Inferior parietal cortex (tissue), 1 donor: ENCODE results near the gene HECTD4.

Source experiments
- DNase-seq: peaks from one replicate; pipeline ENCODE4 v3.0.0-alpha.2; 2016; ENCODE audit errors: extremely low spot score

Gene HECTD4

DNA sequence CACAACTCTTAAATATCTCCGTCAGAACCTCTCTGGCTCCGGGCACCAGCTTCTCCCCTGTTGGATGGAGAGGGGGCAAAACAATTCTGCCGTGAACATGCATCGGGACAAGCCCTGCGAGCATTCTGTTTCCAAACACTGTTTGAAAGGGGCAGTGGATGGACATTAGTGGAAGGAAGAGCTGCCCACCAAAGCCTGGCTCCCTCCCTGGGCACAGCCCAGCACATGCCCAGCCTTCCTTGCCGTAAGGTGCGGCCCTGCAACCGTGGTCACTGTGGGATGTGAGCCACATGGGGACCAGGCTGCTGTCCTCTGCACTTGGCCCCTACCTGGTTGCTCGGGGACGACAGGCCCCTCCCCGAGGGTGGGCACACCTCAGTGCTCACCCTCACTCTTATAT, 202.9 kb downstream of the HECTD4 start:
- DNase-seq: no peak

DNA sequence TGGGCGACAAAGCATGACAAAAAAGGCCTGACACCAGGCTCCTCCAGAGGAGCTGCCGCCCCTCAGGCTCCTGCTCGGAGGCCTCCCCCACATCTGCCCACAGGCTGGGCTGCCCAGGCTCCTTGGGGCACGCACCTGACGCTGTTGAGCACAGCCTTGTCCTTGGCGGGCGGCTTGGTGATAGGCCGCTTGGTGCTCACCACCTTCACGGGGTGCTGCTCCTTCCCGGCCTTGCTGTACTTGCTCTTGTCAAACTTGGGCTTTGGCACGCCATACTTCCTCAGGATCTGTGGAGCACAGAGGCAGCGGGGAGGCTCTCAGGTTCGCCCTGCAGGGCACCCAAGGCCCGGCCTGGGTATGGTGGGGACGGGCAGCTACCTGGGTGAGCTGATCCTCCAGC, 203.4 kb downstream of the HECTD4 start:
- no peak for DNase-seq

DNA sequence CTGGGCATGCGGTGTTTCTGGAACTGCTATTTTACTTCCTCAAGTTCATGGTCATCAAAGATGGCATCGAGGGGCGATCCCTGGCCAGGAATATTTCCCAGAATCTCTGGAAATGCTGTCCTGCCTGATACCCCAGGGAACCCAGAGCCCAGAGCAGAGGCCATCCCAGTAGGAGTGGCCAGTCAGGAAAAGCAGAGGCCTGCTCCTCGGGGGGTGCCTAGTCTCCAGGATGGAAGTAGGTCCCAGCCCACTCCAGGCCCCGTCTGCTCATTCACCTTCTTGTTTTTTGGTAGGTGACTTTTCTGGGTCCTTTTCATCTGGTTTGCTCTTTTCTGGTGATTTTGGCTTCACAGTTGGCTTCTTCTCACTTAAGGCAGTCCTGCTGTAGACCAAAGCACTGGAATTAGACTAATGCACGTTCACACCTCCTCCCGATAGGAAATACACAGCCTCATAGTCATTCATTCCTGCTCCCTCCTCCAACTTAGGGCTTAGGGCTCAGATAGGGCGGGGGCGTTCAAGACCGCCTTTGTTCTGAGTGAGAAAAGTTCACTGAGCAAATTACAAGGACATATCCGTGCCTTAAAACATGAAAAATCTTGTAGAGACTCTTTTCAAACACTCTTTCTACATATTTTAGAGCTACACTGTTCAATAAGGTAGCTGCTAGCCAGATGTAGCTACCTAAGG, 205.8 kb downstream of the HECTD4 start:
- DNase-seq: no peak

DNA sequence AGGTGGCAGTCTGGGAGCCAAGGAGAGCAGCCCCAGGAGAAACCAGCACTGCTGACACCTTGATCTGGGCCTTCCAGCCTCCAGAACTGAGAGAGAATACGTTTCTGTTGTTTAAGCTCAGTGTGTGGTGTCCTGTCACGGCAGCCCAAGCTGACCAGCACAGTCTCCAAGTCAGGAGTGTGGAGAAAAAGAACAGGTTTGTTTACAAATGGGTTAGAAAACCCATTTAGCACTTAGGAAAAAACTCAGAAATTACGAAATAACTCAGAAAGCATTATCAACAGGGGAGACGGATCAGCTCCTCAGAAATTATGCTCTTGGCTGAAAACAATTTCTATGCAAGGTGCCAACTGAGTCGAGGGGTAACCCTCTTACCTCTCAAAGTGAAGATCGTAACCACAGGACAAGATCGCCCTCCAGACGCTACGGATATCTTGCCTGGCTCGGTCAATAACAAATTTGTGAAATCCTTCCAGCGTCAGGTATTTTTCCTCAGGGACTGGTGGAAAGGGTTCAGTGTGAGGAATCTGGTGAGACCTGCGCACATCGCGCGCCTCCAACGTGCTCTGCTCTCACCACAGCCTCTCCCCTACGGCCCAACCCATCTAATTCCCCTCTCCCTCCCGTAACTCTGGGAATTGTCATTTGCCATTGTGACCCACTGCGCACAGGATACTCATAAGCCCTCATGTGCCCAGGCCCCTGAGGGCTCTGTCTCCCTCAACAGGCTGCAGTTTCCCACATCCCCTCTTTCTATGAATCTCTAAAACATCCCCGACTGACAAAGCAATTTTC, 206.7 kb downstream of the HECTD4 start:
- DNase-seq: no peak

DNA sequence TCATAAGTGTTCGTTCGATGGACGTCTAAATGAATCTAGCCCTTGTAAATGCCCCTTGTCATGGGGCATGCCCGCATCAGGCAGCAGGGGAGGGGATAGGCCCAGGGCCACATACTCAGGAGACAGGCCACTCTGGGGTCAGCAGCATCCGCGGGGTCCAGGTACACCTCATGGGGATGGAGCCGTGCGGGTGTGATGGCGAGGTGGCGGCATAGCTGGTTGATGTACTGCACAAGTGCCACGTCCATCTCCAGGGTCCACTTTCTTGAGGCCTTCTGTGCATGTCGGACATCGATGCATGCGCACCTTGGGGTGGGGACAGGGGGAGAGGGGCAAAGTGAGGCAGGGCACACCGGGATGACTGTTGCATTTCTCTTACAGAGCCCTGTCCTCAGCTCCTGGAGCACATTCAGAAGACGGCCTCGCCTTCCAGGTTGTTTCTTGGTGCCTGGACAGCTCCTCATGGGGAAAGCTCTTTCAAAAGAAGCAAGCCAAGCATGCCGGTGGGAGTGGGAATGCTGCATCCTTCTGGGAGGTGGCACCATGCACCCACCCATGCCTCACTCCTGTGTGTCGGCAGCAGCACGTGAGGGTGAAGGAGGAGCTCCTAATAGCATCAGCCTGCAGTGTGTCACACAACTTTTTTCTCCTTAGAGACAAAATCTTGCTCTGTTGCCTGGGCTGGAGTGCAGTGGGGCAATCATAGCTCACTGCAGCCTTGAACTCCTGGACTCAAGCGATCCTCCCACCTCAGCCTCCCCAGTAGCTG, 209.5 kb downstream of the HECTD4 start:
- DNase-seq: no peak

DNA sequence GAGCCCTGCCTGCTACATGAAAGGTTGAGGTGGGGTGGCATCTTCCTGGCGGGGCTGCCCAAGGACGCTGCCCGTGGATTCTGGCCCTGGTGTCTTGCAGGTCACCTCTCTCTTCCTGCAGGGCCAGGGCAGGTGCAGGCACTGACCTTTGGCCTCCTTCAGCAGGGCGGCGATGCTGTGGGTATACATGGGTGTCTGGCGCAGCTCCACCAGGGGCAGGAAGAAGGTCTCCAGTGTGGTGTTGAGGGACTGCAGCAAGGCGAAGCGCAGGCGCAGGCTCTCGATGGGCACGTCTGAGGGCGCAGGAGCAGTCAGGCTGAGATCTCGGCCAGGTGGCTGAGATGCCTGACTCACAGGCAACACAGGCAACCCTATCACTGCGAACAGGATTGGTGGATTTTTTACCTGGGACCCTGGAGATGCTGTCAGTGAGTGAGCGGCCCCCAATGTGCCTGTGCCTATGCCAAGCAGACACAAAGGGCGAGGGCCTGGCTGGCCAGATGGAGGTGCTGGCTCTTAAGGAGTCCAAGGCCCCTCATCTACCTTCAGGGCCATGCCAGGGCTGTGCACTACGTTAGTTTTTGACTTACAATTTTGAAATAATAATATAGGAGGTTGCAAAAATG, 211.1 kb downstream of the HECTD4 start:
- no peak for DNase-seq

DNA sequence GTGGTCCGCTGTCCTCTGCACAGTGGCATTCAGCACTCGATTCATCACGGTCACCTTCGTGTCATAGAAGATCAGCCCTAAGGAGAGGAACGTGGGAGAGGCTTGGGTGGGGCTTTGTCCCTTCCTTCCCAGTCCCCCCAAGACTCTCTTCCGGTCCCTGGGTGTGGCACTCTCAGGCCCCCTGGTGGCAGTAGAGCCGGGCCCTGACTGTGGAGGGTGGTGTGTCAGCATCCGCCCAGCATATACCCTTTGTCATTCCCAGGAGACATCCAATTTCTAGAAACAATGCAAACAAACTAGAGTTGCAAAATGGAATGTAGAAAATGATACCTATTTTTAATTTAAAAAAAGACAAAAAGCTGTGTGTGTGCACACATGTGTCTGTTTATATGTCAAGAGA, 211.9 kb downstream of the HECTD4 start:
- DNase-seq: no peak

DNA sequence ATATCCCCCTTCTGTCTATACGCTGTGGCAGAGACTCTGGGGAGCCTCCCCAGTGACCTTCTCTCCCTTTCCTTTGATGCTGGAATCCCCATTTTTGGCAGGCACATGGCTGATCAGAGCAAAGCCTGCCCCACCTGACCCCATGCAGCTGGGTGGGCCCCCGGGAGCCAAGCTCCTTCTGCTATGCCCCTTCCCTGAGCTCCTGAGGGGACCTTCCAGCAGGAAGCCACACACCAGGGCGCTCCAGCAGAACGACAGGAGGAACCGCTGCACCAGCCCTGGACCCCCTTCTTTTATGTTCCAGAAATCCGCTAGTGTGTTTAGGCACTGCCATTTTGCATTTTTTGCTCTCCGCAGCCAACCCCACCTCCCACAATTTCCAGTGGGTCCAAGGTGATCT, 212.3 kb downstream of the HECTD4 start:
- no peak for DNase-seq

DNA sequence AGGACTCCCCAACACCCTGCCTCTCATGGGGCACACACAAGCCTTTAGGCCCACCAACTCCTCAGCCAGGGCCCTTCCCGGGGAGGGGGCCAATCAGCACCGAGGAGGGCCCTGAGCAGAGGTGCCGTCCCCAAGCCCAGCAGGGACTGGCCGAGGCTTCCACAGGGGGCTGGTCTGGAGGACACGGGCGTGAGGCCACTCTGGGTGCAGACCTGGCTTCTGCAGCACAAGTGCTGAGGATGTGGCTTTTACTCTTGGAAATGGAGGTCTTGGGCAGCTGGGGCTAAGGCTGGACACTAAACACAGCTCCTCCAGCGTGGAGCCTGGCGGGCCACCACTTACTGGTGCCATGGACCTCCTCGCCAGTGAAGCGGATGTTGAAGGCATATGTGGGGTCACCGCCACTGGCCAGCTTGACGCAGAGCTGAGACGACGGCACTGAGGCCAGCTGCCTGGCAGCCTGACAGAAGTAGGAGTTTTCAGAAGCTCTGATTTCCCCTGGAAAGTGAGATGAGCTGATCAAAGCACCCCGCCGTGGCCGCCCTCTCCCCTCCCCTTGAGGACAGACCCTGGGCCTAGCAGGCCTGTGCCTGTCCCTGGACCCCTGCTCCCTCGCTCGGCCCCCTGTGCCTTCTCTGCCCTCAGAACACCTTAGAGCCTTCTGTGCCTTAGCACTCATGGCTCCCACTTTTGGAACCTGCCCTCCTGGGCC, 212.9 kb downstream of the HECTD4 start:
- DNase-seq: no peak

DNA sequence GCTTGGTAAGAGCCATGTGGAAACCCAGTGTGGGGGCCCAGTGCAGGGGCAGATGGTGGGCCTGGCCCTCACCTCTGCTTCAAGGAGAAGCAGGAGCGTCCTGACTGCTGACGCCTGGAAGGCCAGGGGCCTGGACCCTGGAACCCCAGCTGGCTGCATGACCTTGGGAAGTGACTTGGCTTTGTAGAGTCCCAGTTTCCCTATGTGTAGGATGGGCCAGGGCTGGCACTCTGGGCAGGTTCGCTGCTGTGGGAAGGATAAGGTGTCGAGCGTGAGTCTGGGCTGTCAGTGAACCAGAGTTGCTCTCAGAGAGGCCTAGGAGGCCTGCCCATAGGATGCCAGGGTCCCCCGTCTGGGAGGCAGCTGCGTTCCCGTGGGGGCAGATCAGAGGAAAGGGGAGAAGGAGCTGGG, 213.7 kb downstream of the HECTD4 start:
- DNase-seq: no peak

DNA sequence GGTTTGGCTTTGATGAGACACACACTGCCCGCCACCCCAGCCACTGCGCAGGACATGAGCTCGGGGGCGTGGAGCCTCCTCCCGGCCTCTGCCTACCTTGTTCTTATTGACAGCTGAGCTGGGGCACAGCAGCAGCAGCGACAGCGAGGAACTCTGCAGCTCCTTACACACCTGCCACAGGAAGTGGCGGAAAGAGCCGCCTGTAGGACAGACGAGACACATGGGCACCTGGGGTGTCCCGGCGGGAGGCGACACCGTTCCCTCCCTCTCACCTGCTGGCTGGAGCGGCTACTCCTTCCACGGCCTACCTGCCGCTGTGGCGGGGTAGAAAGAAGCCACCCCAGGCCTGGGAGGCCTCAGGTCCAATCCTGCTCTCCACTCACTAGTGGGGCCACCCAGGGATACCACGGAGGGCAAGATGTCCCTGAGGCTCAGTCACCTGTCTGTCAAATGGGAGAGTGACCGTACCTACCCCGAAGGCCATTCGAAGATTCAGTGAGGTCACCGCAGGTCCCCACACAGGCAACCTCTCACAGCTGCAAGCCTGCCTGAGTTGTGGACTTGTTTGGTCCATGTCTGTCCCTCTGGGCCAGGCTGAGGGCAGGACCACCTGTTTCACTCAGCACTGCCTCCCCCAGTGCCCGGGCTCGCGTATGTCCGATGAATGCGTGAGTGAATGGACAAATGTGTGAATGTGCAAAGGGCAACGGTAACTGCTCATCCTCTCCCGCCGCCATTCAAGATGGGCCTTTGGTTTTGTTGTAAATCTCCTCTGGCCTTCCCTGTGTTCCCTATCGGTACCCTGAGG, 214.3 kb downstream of the HECTD4 start:
- DNase-seq: no peak

DNA sequence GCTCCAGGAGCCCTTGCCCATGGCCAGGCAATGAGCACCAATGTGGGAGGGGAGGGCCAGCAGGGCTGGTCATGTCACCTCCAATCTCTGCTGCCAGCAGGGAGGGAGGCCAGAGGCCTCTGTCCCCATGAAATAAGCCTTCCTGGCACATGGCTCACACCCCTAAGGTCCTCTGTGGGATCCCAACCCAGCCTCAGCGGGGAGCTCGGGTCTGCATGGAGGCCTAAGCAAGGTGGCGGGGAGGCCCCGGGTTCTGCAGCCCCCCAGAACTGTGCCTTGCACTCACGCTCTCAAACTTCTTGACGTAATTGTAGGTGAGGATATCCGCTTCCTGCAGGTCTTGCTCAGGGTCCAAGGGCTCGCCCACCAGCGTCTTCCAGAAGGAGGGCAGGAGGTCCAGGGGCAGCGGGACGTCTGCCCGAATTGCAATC, 215.2 kb downstream of the HECTD4 start:
- DNase-seq: no peak

DNA sequence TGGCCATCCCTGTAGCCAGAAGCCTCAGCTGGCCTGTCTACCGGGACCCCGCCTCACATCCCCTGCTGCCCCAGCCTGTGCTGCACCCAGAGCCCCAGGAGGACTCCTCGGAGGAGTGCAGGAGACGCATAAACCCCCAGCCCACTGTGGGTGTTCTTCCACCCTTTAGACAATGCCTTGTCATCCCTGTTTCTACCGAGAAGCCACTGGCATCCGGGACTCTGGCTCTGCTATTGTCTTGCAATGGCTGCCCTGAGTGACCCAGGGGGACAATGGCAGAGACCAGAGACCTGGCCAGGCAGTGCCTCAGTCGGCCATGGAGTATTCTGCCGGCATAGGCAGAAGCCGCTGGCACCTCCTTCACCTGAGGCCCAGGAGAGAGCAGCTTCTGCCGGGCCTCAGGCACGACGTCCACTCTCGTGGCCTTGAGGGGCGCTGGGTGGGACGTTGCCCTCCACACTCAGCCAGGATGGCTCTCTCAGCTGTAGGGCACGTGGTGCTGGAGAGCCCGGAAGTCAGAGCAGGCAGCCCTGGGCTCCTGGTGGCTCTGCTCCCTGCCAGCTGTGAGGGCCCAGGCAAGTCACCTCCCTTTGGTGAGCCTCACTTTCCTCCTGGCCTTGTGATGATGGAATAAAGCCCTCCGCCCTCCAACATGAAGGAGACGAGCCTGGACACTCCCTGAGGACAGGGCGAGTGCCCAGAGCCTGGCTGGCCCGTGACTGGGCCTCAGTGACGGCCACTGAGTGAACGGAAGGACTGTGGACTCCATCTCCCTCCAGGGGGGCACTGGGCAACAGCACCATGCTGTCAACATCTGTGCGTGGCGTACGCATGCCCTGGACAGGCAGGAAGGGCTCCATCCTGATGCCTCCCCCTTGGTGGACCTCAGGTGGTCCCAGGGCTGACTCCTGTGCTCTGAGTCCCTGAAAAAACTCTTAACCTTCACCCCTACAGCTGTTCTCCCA, 215.9 kb downstream of the HECTD4 start:
- no peak for DNase-seq

DNA sequence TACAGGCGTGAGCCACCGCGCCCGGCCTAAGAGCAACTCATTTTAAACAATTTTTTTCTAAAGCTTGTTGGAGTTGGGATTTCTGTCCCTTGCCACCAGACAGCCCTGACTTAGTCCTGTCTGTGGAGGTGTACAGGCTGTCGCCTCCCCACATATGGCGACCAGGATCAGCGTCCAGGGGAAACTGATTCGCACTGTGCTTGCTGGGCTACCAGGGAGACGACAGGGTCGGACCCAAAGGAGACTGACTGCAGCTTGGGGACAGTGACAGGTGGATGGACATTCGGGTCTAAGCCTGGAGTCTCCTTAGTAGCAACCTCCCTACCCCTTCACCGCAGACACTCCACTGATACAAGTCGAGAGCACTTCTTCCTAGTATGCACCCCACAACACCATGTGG, 216.6 kb downstream of the HECTD4 start:
- DNase-seq: no peak

DNA sequence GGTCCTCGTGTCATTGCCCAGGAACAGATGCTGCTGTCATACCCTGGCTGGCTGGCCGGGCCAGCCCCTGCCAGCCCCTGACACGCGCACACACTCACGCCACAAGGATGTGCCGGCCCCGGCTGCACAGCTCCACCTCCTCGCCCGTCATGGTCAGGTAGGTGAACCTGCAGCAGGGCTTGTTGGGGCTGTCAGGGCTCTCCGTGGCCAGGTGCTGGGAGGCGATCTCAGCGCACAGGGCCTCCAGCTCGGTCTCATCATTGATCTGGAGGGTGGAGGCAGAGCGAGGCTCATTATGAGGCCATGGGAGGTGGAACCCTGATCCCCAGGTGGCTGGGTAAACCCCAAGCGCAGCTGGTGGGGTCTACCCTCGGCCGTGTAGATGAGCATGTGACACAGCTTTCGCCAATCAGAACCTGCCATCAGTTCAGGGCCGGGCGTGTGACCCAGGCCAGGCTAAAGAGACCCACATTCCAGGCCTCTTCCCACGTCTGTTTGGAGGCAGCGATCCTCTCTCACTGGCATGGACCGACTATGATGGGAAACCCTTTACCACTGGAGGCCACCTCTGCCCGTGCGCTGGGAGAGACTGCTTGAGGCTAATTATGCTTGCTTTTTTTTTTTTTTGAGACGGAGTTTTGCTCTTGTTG, 218.1 kb downstream of the HECTD4 start:
- DNase-seq: no peak

DNA sequence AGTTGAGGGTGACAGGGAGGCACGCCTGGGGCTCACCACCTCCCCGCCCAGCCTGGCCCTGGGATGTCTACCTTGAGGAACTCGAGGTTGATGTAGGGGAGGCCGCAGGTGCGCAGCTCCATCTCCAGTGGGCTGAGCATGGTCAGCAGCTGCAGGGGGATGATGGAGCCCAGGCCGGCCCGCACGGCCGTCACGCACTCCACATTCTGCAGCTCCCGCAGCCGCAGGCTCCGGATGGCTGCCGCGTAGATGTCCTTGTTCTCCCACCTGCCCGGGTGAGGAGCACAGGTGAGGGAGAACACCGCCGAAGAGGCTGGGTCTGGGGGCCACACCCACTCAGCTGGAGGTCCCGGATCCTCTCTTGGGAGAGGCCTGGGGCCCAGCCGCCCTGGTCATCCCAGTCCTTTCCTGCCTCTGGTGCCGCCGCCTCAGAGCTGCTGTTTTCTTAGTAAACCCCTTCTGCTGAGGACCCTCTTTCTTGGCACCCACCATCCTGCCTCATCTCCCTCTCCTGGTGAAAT, 218.7 kb downstream of the HECTD4 start:
- DNase-seq: no peak

DNA sequence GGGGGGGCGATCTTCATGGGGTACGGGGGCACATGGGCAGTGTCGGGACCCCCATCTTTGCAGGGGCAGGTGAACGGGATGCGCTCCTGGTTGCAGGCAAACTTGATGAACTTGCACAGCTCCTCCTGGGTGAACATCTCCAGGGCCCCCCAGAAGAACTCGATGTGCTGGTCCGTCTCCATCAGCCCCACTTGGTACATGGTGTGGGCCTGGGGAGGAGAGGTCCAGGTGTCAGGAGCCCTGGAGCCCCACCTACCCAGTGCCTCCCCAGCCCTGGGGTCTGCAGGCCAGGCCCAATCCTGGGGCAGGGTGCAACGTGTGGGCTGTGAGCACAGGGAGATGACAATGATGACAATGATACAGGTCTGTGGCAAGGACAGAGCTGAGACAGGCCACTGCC, 219.2 kb downstream of the HECTD4 start:
- no peak for DNase-seq

DNA sequence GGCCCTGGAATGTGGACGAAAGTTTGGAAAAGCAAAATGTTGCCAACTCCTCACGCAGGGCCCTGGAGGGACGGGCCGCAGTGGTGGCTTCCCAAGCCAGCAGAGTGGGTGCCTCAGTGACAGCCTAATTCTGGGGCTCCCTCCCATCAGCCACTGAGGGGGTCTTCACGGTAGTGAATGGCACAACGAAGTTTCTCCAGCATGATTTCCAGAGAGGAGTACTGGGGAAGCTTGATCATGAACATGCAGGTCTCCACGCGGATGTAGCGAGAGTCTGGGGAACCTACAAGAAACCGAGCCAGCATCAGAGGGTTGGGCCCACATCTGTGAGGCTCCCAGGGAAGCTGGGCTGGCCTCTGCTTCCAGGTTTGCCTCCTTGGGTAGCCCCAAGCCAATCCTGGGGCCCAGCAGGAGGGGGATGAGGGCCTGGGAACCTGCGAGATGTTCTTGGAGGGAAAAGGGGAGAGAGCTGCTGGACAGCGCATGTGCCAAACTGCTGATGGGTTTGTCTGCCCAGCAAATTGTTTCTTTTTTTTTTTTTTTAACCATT, 219.9 kb downstream of the HECTD4 start:
- no peak for DNase-seq
